CD4-positive, alpha-beta T cell treated with Interleukin-17A for 1 hour (primary cell): Measurements from ENCODE around the gene ERICH6.
"Not testable (repeated sequence)": the region's sequence is repeated elsewhere in the genome, so short reads cannot be mapped to it uniquely, and the experiment has no call there.

ENCODE experiments used
- DNase-seq: peaks from one replicate; pipeline ENCODE4 v3.0.0-alpha.2; 2020

Gene ERICH6

DNA sequence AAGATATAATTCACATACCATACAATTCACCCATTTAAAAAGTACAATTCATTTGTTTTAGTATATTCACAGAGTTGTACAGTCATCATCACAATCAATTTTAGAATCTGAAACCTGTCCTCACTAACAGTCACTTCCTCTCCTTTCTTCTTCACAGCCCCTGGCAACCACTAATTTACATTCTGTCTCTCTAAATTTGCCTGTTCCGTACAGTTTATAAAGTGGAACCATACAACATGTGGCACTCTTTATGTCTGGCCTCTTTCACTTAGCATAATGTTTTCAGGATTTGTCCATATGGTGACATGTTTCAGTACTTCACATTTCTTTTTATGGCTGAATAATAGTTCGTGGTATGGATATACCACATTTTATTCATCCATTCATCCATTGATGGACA, 22.7 kb downstream of the ERICH6 start:
- peak; percentile 30 for DNase-seq

DNA sequence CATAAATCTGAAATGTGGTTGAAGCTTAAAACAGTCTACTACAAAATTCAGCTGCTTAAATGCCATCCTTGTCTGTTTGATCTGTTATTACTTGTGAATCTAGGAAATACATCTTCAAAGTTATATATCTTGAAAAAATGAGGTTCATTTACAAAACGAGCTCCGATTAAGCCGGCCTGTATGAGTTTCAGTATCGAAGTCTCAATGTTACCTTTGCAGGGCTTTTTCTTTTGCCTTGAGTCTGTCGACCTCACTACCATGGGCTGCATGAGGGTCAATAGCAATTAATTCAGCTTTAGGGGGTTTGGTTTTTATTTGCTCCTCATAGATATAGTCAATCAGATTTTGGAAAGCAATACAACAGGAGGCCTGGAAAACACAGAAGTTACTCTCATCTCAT, 23.2 kb downstream of the ERICH6 start:
- no peak for DNase-seq

DNA sequence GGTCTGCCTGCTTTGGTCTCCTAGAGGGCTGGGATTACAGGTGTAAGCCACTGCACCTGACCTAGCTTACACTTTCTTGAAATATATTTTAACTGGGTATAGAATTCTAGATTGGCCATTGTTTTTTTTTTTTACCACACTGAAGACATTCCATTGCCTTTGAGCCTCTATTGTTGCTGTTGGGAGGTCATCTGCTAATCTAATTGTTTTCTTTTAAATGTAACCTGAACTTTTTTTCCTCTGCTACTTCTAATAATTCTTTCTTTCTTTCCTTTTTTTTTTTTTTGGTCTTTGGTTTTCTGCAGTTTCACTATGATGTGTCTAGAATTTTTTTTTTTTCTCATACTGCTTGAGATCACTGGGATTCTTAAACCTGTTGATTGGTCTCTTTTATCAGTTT, 28.1 kb downstream of the ERICH6 start:
- DNase-seq, result no peak

DNA sequence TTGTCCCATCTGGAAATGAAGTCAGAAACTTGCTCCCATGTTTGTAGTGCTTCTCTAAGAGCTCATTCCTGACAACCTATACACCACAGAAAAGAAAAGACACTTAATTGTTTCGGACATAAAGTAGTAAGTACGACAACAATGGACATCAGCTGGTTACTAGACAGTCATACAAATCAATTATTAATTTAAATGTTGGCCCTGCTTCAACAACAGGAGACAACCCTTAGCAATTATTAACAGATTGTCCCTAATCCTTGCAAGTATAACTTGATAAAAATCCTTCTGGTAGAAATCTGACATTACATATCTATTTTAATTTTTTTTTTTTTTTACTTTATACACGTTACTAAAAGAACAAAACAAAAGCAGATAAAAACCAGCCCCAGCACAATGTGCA, 29.8 kb downstream of the ERICH6 start:
- no peak for DNase-seq

DNA sequence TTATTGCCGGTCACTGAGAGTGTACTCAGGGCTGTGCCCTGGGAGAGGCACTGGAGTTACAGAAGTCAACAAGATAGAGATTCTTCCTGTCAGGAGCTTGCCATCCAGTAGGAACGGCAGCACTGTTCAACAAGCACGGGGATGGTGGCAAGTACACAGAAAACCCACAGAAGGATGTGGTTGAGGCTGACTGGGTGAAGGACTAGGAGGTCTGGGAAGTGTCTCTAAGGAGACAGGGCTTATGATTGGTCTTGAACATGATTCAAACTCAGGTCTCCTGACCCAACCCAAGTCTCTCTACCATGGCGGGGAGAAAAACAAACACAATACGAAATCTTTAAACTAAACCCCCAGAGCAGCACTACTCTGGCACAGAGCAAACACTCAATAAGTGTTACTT, 37.6 kb downstream of the ERICH6 start:
- DNase-seq, result peak; percentile 9

DNA sequence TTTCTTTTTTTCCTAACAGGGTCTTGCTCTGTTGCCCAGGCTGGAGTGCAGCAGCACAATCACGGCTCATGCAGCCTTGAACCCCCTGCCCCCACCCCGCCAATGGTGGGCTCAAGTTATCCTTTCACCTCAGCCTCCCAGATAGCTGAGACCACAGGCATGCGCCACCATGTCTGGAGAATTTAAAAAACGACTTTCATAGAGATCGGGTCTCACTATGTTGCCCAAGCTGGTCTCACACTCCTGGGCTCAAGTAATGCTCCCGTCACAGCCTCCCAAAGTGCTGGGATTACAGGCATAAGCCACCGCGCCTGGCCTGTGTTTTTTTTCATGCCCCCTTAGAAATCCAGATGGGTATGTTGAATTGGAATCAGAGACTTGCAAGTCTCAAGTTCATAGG, 40.3 kb downstream of the ERICH6 start:
- no peak for DNase-seq

DNA sequence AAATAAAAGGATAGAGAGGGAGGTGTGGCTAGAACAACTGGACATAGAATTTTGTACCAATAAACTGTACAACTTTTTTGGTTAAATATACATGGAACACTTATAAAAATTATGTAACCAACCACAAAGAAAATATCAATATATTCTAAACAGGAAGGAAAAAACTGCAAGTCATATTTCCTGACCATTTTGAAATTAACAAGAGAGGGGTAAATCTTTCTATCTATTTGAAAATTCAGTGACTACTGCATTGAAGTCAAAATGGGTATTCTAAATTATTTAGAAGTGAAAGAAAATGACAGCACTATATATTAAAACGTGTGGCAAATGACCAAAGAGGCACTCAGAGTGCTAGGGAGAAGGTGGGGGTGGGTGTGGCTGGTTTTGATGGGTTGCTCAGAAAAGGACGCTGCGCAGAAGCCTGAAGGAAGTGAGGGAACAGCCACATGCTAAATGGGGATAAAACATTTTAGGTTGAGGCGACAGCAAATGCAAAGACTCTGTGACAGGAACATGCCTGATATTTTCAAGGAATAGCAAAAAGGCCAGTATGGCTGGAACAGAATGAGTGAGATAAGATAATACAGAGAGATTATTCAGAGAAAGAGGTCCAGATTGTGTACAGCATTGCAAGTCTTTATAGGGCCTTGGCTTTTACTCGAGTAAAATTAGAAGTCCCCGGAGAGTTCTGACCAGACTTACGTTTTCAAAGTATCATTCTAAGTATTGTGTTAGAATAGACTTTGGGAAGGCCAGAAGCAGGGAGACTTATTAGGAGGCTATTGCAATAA, 41.1 kb downstream of the ERICH6 start:
- no peak for DNase-seq

DNA sequence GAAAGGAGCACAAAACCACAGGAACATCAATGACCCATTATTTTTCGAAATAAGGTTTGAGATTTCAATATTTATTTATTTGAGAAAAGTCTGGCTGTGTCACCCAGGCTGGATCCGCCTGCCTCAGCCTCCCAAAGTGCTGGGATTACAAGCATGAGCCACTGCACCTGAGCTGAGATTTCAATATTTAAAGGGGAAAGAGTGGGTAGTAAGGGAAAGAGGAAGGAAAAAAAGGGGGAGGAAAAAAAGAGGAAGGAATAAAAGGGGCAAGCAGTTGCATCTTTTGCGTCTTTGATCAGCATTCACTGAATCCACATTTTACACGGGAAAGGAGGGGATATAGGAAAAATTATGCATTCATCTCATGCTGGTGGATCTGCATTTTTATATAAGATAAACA, 47.4 kb downstream of the ERICH6 start:
- DNase-seq, result no peak

DNA sequence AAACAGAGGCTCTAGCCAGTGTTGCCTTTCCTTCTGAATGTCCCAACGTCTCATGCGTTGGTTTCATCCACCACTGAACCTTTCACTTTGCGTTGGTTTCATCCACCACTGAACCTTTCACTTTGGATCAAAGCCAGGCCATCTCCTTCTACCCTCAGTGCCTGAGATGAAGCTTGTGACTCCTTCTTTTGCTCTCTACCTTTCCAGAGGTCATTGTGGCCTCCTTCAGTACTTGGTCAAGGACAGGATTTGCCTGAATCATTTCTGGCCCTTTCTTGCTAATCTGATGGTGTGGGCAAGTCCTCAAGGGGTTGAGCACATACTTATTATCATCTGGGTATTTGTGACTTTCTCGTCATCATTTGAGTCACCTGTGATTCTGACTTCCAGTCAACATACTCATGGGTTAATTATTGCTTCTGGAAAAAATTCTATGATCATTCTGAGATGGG, 50.6 kb downstream of the ERICH6 start:
- DNase-seq, result no peak

DNA sequence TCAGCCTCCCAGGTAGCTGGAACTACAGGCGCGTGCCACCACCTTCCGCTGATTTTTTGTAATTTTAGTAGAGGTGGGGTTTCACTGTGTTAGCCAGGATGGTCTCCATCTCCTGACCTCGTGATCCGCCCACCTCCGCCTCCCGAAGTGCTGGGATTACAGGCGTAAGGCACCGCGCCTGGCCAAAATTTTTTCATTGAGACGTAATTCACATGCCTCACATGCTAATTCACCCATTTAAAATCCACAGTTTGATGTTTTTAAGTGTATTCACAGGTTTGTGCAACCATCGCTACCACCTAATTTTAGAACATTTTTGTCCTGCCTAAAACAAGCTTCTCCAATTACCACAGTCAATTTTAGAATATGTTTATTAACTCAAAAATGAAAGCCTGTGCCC, 63.5 kb downstream of the ERICH6 start:
- no peak for DNase-seq

DNA sequence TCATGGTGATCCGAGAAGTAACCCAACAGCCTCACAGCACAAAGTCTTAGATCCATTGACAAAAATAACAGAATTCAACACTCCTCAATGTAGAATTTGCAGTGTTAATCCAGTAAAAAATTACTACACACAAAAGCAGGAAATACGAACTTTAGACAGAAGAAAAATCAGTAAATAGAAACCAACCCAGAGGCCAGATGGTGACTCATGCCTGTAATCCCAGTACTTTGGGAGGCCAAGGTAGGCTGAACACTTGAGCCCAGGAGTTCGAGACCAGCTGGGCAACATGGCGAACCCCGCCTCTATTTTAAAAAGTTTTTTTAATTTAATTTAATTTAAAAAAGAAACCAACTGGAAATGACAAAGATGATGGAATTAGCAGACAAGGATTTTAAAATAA, 64.5 kb downstream of the ERICH6 start:
- no peak for DNase-seq

DNA sequence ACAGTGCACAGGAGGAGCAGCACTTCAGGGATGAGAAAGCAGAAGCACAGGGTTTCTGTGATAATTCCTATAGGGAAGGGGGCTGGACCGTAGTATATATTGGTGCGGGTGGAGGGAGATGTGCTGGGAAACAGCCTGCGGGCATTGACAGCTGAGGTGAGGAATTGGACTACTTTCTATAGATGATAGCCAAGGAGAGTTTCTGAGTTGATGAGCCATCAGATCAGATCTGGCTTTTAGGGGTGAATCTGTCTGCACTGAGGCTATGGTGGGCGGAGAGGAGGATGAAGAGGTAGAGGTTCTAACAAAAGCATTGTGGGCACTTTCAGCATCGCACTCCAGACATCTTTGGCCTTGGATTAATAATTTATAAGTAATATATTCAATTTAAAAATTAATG, 67.5 kb downstream of the ERICH6 start:
- DNase-seq, result no peak

DNA sequence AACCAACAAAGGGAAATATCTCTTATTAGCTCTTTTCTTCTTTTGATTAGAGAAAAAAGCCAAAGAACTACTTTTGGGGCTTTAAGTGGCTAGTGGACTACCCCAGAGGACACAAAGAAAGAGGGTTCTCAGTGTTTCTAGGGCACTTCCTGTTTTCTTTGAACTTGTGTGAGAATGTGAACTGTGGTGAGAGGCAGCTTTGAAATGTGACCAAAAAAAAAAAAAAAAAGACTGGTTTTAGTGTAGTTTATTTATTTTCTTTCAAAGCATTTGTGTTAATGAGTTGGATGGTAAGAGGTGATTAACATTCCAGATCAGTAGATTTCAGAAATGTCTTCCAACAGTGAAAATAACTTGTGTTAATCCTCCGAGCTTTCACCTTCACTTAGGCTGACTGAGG, 68.2 kb downstream of the ERICH6 start:
- DNase-seq, result peak; percentile 63

DNA sequence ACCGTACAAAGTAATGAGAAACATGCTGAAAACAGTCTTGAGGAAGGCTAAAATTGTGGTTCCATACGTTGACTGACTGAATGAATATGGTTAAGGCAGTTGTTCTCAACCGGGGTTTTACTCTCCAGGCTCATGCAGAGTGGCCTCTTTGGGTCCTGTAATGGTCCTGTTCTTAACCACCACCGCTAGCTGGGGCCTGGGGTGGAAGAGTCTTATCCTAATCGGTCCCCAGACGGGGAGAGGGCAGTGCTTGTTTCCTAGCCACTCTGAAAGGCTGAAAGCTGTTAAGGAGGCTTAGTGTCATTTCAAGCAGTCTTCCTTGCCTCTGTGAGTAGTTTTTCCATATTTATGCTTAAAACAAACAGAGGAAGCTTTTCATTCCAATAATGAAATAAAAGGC, 68.6 kb downstream of the ERICH6 start:
- no peak for DNase-seq

DNA sequence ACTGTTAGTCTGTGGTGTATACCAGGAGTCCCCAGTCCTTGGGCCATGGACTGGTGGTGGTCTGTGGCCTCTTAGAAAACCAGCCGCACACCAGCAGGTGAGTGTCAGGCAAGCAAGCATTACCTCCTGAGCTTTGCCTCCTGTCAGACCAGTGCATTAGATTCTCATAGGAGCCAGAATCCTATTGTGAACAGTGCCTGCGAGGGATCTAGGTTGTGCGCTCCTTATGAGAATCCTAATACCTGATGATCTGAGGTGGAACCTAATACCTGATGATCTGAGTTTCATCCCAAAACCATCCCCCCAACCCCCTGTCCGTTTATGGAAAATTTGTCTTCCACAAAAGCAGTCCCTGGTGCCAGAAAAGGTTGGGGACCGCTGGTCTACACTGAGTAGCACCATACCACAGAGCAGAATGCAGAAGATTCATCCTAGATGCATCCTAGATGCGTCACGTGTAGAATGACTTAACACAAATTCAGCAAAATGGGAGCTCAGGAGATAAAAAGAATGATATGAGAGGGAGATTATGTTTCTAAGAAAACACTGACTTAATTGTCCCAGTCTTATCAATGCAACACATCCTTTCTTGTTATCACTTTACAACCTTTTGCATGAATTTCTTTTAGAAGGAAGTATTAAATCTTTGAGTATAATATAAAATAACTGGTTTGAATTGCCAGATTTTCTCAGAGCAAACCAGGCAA, 72.1 kb downstream of the ERICH6 start:
- no peak for DNase-seq

DNA sequence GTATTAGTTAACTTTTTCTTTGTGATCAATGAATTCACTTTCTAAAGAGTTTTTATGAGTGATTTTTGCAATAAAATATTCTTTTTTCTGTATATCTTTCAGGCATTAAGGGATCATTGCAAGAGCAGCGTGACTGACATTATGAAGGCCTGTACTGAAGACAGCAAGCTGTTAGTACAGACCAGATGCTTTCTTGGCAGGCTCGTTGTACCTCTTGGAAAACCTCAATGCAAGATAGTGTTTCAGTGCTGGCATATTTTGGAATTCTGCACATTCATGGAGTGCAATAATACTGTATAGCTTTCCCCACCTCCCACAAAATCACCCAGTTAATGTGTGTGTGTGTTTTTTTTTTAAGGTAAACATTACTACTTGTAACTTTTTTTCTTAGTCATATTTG, 76.2 kb downstream of the ERICH6 start:
- DNase-seq, result no peak

DNA sequence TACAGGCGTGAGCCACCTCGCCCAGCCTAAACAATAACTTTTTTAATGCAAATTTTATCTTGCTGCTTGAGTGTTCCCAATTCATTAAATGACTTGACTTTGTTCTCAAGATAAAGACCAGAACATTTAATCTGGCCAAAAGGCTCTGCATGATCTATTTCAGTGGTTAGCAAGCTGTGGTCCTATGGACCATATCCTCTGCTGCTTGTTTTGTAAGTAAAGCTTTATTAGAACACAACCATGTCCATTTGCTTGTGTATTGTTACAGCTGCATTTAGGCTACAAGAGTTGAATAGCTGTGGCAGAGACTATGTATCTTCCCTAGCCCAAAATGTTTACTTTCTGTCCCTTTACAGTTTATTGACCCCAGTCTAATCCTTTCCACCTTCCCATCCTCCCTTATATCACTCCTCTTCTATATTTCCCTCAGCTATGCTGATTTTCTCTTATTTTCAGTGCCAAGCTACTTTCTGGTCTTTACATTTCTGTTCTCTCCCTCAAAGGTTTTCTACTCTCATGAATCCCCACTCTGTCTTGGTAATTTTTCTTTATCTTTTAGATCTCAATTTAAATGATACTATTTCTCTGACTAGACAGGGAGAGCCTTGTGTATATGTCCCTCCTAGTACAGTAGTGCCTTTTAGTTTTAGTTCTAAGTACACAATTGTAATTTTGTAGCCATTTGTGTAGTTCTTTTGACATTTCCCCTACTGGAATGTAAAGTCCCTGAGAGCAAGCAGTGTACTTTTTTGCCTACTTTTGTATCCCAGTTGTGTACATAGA, 77.4 kb downstream of the ERICH6 start:
- DNase-seq, result no peak

DNA sequence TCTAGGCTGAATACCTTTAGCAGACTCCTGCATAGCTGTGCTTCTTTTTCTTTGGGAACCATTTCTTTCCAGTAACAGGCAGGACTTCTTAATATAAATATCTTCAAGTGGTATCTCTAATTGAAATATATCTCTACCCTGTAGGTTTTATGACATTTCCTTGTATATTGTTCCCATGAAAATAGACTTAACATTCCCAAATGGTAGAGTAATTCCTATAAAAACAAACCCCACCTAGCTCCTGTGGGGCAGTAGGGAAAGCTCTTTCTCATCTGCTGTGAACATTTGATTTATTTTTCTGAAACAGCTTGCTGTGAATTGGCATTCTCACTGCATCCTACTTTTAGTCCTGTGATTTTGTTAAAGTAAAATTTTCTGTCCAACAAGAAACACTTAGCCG, 79.8 kb downstream of the ERICH6 start:
- DNase-seq, result no peak

DNA sequence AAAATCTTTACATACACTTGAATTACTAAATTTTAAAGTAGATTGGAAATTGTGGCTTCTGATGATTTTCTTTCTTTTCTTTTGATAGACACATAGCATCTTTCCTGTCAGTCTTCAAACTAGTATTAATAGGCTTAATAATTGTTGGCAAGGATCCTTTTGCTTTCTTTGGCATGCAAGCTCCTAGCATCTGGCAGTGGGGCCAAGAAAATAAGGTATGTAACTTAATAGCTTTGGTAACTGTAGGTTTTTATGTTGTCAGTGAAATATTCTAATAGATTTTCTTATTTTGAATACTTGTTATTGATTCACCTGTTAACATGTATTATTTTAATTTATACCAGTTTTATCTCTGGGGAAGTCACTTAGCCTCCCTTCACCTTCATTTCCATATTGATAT, 80.8 kb downstream of the ERICH6 start:
- DNase-seq, result not testable (repeated sequence)

DNA sequence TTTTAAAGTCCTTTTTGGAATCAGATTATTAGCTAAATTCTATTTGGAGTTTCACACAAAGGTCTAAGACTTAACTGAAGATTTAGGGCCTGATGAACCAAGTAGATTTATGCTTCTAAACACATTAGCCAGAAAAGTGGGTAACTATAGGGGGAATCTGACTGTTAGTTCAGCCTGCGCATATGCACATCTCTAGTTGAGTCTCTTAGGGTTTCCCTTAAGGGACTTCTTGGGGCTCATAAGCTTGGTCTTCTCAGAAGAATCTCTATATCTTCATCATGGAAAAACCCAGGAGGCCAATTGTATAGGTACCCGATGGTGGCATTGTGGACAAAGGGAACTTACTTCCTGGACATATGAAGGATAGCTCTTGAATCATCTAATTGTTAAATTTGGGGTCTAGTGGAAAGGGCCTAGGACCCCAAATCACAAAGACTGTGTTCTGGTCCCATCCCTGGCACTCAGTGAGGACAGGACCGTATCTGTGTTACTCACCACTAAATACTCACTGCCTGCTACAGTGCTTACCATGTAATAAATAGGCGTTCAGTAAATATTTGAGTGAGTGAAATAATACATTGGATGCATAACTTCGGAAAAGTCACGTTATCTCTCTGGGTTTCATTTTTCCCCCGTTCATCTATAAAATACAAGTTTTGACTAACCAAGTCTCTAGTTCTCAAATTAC, 83.6 kb downstream of the ERICH6 start:
- DNase-seq, result no peak

DNA sequence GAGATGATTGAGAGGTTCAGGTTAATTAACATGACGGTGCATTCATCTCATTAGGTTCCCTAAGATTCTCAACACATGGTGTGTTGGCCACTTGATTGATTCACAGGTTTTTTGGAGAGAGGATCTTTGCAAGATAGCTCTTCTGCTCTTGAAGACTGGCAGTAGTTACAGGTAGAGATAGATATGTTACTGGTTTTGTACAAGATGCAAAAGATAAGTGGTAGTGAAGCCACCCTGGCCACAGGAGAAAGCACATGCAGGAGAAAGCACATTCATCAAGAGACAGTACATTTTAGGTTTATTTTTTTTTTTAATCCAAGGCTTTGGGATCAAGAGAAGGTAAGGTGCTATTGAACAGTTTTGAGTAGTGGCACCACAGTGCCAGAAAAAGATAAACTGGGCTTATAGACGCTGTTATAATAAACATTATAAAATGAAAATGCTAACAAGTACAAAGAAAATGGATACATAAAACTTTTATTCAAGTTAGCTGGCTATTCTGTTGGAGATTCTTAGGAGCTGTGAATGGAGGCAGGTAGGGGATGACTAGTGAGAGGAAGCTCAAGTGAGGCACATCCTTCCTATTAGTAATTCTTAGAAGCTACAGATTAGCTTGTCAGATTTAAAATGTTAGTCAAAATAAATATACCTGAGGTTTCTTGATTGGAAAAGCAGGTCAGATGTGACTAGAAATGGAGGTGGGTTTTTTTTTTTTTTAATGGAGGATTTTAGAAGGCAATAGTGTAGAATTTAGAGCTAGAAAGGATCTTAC, 89.8 kb downstream of the ERICH6 start:
- DNase-seq, result no peak

DNA sequence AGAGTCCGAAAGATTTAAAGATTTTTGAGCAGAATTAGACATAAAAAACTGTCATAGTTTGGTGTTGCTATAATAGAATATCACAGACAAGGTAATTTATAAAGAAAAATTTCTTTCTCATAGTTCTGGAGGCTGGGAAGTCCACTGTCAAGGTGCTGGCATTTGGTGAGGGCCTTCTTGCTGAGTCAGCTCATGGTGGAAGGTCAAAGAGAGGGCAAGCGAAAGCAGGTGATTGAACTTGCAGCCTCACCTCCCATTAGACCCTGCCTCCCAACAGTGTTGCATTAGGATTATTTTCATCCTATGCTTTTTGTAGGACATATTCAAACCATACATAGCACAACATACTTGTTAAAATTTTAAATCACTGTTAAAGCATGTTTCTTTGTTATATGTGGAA, 90.7 kb downstream of the ERICH6 start:
- no peak for DNase-seq
